K562 (cell line): ENCODE measurements around the gene TEX30. TPM values are rescaled to one million over a fixed set of nuclear protein-coding genes. Genes with fewer than 3 reads are reported as not detected.

Source experiments
- ATAC-seq: fragments of 200-7000 bp; cut with Tn5 transposase; 3 replicates; pipeline ENCODE4 v1.9.1; 2020; ENCODE audit warnings: moderate library complexity
- BruUV-seq: library from RNA; stranded (reverse); fragments of 400-500 nt; replicated peaks from 2 replicates; lab custom pipeline; 2021; lab: Mats Ljungman, UMichigan
- CTCF ChIA-PET: fragments of 300-600 bp; formaldehyde crosslinking; extraction: SDS; loops from one replicate; lab custom pipeline; 2021; ENCODE audit warnings: low intra/inter-chr PET ratio; lab: Yijun Ruan, JAX
- POLR2A ChIA-PET: fragments of 300-600, 350-650 bp; sonication (Branson Sonifier 250); formaldehyde crosslinking; extraction: SDS; loops from one replicate; lab custom pipeline; 2021; ENCODE audit warnings: antibody characterized with exemption, inconsistent platforms; lab: Yijun Ruan, JAX
- DNase-seq, 4 experiments: peaks; one replicate each; pipeline versions ENCODE4 v3.0.0 to v3.0.0-alpha.2; 2011 to 2018; ENCODE audit warnings: low spot score in 3 of 4, mixed read lengths in 3 of 4; ENCODE audit errors: extremely low read depth in 1 of 4
- FAIRE-seq: peaks from 2 replicates; lab custom pipeline; 2011; peaks lifted over from hg19 to GRCh38; lab: Jason Lieb, UNC
- H2AFZ ChIP-seq: 2 replicates; pipeline ENCODE4 v1.6.0; 2011; ENCODE audit warnings: low read depth, low read length, control low read depth, inconsistent platforms
- H3K27ac ChIP-seq: fragments of 200-600 bp; 3 replicates; pipeline ENCODE4 v1.8.0; 2011; ENCODE audit warnings: low read depth, mild to moderate bottlenecking, control low read depth, inconsistent platforms, low read length, moderate library complexity, mixed read lengths; ENCODE audit errors: extremely low read depth
- H3K27me3 ChIP-seq, 2 experiments: fragments of 300-600 bp in 1 of 2; 2 replicates in 1 of 2; 3 replicates in 1 of 2; pipeline versions ENCODE4 v1.6.0 to v1.8.0; 2011; ENCODE audit warnings: inconsistent platforms in 2 of 2, low read length in 2 of 2, mild to moderate bottlenecking in 1 of 2, mixed read lengths in 1 of 2, moderate library complexity in 1 of 2; ENCODE audit not compliant: control insufficient read depth in 2 of 2, insufficient read depth in 2 of 2
- H3K36me3 ChIP-seq: fragments of 300-600 bp; 3 replicates; pipeline ENCODE4 v1.8.0; 2011; ENCODE audit warnings: mild to moderate bottlenecking, low read length, inconsistent platforms; ENCODE audit not compliant: control insufficient read depth, insufficient read depth
- H3K4me1 ChIP-seq, 2 experiments: fragments of 200-600 bp in 1 of 2; replicated peaks in 1 of 2; 2 replicates in 1 of 2; 3 replicates in 1 of 2; pipeline versions ENCODE4 v1.5.1 to v1.8.0; 2011; ENCODE audit warnings: inconsistent platforms in 2 of 2, low read length in 2 of 2, mild to moderate bottlenecking in 1 of 2, mixed read lengths in 1 of 2, moderate library complexity in 1 of 2; ENCODE audit not compliant: control insufficient read depth in 2 of 2, insufficient read depth in 2 of 2
- H3K4me2 ChIP-seq: 2 replicates; pipeline ENCODE4 v1.6.1; 2011; ENCODE audit warnings: low read length, control low read depth, inconsistent platforms, mixed read lengths; ENCODE audit not compliant: insufficient read depth
- H3K4me3 ChIP-seq: fragments of 200-600 bp; sonication (generic), shearing (Covaris generic); 2 replicates; pipeline ENCODE4 v1.5.1; 2016; ENCODE audit warnings: control low read depth, inconsistent platforms
- H3K79me2 ChIP-seq: fragments of 200-600 bp; 3 replicates; pipeline ENCODE4 v1.8.0; 2011; ENCODE audit warnings: low read length, inconsistent platforms; ENCODE audit not compliant: control insufficient read depth, insufficient read depth
- H3K9ac ChIP-seq, 2 experiments: 2 replicates each; pipeline versions ENCODE4 v1.6.0 to v1.6.1; 2011; ENCODE audit warnings: low read depth in 2 of 2, low read length in 2 of 2, control low read depth in 1 of 2, inconsistent platforms in 1 of 2, mild to moderate bottlenecking in 1 of 2, mixed read lengths in 1 of 2; ENCODE audit not compliant: insufficient read depth in 1 of 2
- H3K9me1 ChIP-seq: one replicate; pipeline ENCODE4 v1.6.0; 2011; ENCODE audit warnings: inconsistent platforms, mild to moderate bottlenecking, low read length, moderate library complexity; ENCODE audit not compliant: control insufficient read depth, insufficient read depth
- H3K9me3 ChIP-seq: replicated peaks from 2 replicates; pipeline ENCODE4 v1.5.1; 2011; ENCODE audit warnings: low read depth, low read length, inconsistent platforms; ENCODE audit not compliant: control insufficient read depth, insufficient read depth
- H4K20me1 ChIP-seq: replicated peaks from 2 replicates; pipeline ENCODE4 v1.6.1; 2011; ENCODE audit warnings: low read length, inconsistent platforms, mixed read lengths; ENCODE audit not compliant: control insufficient read depth, insufficient read depth
- ATF1 ChIP-seq, 2 experiments: fragments of 450-650 bp in 1 of 2; IDR thresholded peaks; 2 replicates each; pipeline ENCODE4 v1.6.1; 2016; ENCODE audit warnings: missing compliant biosample characterization in 1 of 2, missing genetic modification characterization in 1 of 2
- EP300 ChIP-seq: IDR thresholded peaks from 2 replicates; pipeline ENCODE4 v1.6.1; 2012; ENCODE audit warnings: low read length, improper control_type of control experiment
- EP400 ChIP-seq: fragments of 450-650 bp; IDR thresholded peaks from 2 replicates; pipeline ENCODE4 v1.6.1; 2017; ENCODE audit warnings: antibody characterized with exemption, mild to moderate bottlenecking, moderate library complexity
- WGBS: fragments of 100-300 bp; shearing (Covaris generic); methylation state at CpG from one replicate; pipeline ENCODE4 v1.1.6; 2016; ENCODE audit warnings: low coverage, mixed read lengths; ENCODE audit not compliant: insufficient coverage; ENCODE audit errors: missing lambda C conversion rate; 5-methylcytosine and 5-hydroxymethylcytosine counted together
- in situ Hi-C: fragments of 300-500 bp; cut with MboI; formaldehyde crosslinking; loops from 4 replicates; pipeline ENCODE4 v1.15.0; 2018; ENCODE audit warnings: inconsistent platforms, mixed read lengths
- intact Hi-C: fragments of 100-400 bp; cut with micrococcal nuclease; formaldehyde crosslinking; loops from 2 replicates; pipeline ENCODE4 v1.14.2; 2022
- polyA plus RNA-seq, 8 experiments: library from polyadenylated mRNA; depleted of rRNA in 4 of 8; stranded (reverse) in 5 of 8; unstranded in 3 of 8; fragments of >200 nt; fragmentation: Nextera tagmentation in 2 of 8; fragmentation: Illumina TruSeq in 1 of 8; extraction: Ambion mirVana in 2 of 8; extraction: Trizol in 1 of 8; gene quantifications; 2 replicates each; pipeline versions ENCODE4 v1.2.1 to v1.2.3, GENCODE V29; 2011 to 2014; ENCODE audit warnings: inconsistent platforms in 1 of 8, missing spikeins in 1 of 8
- total RNA-seq, 7 experiments: library from RNA; depleted of rRNA in 6 of 7; stranded (reverse); fragments of >200 nt in 6 of 7; fragmentation: Illumina TruSeq in 2 of 7; extraction: Trizol in 2 of 7; gene quantifications; 2 replicates each; pipeline versions ENCODE4 v1.2.1 to v1.2.3, GENCODE V29; 2011 to 2021; ENCODE audit warnings: low replicate concordance in 1 of 7
- TF ChIP-seq, protein P1 (sequence below): fragments of 450-650 bp; IDR thresholded peaks from 2 replicates; pipeline ENCODE4 v1.6.1; 2016; ENCODE audit warnings: low read depth
- TF ChIP-seq, protein P2 (sequence below), 2 experiments: fragments of 450-650 bp; IDR thresholded peaks; 2 replicates each; pipeline ENCODE4 v1.6.1; 2018; ENCODE audit warnings: mild to moderate bottlenecking in 2 of 2, low read depth in 1 of 2; ENCODE audit not compliant: partially characterized antibody in 2 of 2

The TEX30 gene
- total and polyA plus RNA-seq, 9 of the 15 experiments (the other 6 are each of a cell fraction or from before 2014, with no cell fraction given) = 24.1 to 143 (median 37.3) TPM

DNA sequence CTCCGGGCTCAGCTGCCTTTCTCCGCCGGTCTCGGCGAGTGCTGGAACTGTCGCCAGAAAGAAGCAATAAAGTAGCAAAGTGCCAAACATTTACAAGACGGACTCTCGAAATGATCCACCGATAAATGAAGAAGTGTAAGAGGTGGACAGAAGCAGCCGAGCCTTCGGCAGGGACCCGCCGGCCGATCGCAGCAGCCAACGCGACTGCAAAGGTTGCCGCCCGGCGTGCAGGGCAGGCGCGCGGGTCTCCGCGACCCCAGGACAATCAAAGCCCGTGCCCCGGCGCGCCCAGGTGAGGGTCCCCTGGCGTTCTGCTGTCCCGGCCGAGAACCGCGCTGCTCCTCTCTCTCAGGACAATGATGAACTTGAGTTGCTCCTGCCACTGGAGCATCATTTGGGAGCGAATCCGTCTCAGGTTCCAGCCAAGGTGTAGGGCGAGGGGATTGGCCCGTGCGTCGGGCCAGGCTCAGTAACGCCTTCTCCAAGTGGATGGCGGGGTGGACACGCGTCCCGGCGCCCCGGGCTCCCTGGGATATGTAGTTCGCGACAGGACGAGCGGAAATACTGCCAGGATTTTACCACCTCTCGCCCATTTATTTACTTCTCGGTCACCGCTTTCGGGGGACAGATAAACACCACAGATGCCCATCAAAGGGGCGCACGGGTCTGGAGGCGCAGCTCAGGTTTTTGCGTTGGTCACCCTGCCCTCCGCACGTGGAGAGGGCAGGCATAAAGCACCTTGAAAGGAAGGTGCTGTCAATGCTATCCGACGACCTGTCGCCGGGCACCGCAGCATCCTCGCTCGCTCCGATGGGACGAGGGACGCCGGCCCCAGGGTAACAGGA, 25.2 kb upstream of the TEX30 start, which contains the start of the genes BIVM and POGLUT2:
TSS of gene BIVM (plus strand) at position 539 of the 845 bp plus-strand sequence. CDS start 8,149 bp downstream, outside the sequence.
TSS of gene POGLUT2 (minus strand) at position 396 of the 845 bp plus-strand sequence. CDS start at position 90, 306 bp downstream.
- Histone ChIP-seq H3K9ac (peak within 1 kb of the TSS; percentile 79 to 97), H3K4me3 (peak within 1 kb of the TSS; percentile 76), H3K36me3 (no peaks in the 10 kb centered on the region), H3K4me2 (peak within 1 kb of the TSS; percentile 93), H2AFZ (peak within 1 kb of the TSS; percentile 83), H3K27me3 (no peaks in the 10 kb centered on the region), H3K9me3 (no peaks in the 10 kb centered on the region), H3K27ac (peak within 1 kb of the TSS; percentile 76), H3K4me1 (peaks cover 4 to 24% of the 10 kb centered on the region in 2 experiments; a peak in 4 of 5 replicates), H3K9me1 (no peaks in the 10 kb centered on the region), H4K20me1 (no peaks in the 10 kb centered on the region), H3K79me2 (peaks cover 36% of the 10 kb centered on the region)
- BruUV-seq = TSS peak; percentile 71
- FAIRE-seq (peak; percentile 95), DNase-seq (peak; percentile 87 to 96 (median 90)), ATAC-seq (peak; percentile 92)
- under 1% methylated on average over 19 of the region's 72 CpGs for WGBS
- ChIA-PET CTCF (no interaction called here), POLR2A (interaction anchor here (0.6 to 0.8 kb wide), 2 partner anchors 25 to 1971 kb away, joined by 3 read pairs; partner anchors contain the start of gene TEX30)
- in situ Hi-C loops (no loop called here), intact Hi-C loops (loop anchor here (1.0 kb wide), 1 partner anchor 26 kb away; the partner anchor contains the start of gene TEX30)
- TF ChIP-seq, protein P1, sequence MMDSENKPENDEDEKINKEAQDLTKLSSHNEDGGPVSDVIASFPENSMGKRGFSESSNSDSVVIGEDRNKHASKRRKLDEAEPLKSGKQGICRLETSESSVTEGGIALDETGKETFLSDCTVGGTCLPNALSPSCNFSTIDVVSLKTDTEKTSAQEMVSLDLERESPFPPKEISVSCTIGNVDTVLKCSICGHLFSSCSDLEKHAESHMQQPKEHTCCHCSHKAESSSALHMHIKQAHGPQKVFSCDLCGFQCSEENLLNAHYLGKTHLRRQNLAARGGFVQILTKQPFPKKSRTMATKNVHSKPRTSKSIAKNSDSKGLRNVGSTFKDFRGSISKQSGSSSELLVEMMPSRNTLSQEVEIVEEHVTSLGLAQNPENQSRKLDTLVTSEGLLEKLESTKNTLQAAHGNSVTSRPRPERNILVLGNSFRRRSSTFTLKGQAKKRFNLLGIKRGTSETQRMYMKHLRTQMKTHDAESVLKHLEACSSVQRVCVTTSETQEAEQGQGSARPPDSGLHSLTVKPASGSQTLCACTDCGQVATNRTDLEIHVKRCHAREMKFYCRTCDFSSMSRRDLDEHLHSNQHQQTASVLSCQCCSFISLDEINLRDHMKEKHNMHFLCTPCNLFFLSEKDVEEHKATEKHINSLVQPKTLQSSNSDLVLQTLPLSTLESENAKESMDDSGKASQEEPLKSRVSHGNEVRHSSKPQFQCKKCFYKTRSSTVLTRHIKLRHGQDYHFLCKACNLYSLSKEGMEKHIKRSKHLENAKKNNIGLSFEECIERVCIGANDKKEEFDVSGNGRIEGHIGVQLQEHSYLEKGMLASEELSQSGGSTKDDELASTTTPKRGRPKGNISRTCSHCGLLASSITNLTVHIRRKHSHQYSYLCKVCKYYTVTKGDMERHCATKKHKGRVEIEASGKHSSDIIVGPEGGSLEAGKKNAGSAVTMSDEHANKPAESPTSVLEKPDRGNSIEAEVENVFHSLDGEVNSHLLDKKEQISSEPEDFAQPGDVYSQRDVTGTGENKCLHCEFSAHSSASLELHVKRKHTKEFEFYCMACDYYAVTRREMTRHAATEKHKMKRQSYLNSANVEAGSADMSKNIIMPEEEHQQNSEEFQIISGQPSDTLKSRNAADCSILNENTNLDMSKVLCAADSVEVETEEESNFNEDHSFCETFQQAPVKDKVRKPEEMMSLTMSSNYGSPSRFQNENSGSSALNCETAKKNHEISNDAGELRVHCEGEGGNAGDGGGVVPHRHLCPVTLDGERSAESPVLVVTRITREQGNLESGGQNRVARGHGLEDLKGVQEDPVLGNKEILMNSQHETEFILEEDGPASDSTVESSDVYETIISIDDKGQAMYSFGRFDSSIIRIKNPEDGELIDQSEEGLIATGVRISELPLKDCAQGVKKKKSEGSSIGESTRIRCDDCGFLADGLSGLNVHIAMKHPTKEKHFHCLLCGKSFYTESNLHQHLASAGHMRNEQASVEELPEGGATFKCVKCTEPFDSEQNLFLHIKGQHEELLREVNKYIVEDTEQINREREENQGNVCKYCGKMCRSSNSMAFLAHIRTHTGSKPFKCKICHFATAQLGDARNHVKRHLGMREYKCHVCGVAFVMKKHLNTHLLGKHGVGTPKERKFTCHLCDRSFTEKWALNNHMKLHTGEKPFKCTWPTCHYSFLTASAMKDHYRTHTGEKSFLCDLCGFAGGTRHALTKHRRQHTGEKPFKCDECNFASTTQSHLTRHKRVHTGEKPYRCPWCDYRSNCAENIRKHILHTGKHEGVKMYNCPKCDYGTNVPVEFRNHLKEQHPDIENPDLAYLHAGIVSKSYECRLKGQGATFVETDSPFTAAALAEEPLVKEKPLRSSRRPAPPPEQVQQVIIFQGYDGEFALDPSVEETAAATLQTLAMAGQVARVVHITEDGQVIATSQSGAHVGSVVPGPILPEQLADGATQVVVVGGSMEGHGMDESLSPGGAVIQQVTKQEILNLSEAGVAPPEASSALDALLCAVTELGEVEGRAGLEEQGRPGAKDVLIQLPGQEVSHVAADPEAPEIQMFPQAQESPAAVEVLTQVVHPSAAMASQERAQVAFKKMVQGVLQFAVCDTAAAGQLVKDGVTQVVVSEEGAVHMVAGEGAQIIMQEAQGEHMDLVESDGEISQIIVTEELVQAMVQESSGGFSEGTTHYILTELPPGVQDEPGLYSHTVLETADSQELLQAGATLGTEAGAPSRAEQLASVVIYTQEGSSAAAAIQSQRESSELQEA = no peak
- TF ChIP-seq ATF1 (CRISPR knock-in tag; IDR thresholded peaks at IDR 0.05) (no peak), ATF1 (tag; IDR thresholded peaks at IDR 0.05) (peak; percentile 92), EP400 (peak; percentile 39; the same call in 1 of the 2 replicates), EP300 (no peak)
- TF ChIP-seq, protein P2, sequence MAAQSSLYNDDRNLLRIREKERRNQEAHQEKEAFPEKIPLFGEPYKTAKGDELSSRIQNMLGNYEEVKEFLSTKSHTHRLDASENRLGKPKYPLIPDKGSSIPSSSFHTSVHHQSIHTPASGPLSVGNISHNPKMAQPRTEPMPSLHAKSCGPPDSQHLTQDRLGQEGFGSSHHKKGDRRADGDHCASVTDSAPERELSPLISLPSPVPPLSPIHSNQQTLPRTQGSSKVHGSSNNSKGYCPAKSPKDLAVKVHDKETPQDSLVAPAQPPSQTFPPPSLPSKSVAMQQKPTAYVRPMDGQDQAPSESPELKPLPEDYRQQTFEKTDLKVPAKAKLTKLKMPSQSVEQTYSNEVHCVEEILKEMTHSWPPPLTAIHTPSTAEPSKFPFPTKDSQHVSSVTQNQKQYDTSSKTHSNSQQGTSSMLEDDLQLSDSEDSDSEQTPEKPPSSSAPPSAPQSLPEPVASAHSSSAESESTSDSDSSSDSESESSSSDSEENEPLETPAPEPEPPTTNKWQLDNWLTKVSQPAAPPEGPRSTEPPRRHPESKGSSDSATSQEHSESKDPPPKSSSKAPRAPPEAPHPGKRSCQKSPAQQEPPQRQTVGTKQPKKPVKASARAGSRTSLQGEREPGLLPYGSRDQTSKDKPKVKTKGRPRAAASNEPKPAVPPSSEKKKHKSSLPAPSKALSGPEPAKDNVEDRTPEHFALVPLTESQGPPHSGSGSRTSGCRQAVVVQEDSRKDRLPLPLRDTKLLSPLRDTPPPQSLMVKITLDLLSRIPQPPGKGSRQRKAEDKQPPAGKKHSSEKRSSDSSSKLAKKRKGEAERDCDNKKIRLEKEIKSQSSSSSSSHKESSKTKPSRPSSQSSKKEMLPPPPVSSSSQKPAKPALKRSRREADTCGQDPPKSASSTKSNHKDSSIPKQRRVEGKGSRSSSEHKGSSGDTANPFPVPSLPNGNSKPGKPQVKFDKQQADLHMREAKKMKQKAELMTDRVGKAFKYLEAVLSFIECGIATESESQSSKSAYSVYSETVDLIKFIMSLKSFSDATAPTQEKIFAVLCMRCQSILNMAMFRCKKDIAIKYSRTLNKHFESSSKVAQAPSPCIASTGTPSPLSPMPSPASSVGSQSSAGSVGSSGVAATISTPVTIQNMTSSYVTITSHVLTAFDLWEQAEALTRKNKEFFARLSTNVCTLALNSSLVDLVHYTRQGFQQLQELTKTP (IDR thresholded peaks at IDR 0.05; ENCODE audit: low read depth in 1 of 2, partially characterized antibody in 2 of 2) = peak in 1 of 2 experiments; percentile 75
